NCI-H2171 (cell line): Measurements from ENCODE around the gene NIBAN1.
"Not testable (repeated sequence)": the region's sequence is repeated elsewhere in the genome, so short reads cannot be mapped to it uniquely, and the experiment has no call there.

Source experiments
- DNase-seq: peaks from one replicate; lab custom pipeline; 2025; lab: John Stamatoyannopoulos, UW

The NIBAN1 gene

GRCh38 chr1:184973272-184974055, 844 bp downstream of the NIBAN1 start:
- DNase-seq: peak; percentile 15

GRCh38 chr1:184972315-184973055, 1.8 kb downstream of the NIBAN1 start:
- no peak for DNase-seq

- DNase-seq: no peak
Observed at GRCh38 chr1:184971522-184972265, 2.6 kb downstream of the NIBAN1 start.

GRCh38 chr1:184970691-184971161, 3.6 kb downstream of the NIBAN1 start:
- DNase-seq: no peak

GRCh38 chr1:184966989-184967388, 7.3 kb downstream of the NIBAN1 start:
- DNase-seq: no peak

GRCh38 chr1:184965944-184966860, 8.1 kb downstream of the NIBAN1 start:
- no peak for DNase-seq

- DNase-seq: no peak
Observed at GRCh38 chr1:184965439-184965838, 8.9 kb downstream of the NIBAN1 start.

- no peak for DNase-seq
Observed at GRCh38 chr1:184959626-184960025, 14.7 kb downstream of the NIBAN1 start.

- no peak for DNase-seq
Observed at GRCh38 chr1:184958554-184959353, 15.6 kb downstream of the NIBAN1 start.

GRCh38 chr1:184957901-184958300, 16.4 kb downstream of the NIBAN1 start:
- DNase-seq: not testable (repeated sequence)

- no peak for DNase-seq
Observed at GRCh38 chr1:184956999-184957700, 17.2 kb downstream of the NIBAN1 start.

GRCh38 chr1:184954232-184954995, 19.9 kb downstream of the NIBAN1 start:
- no peak for DNase-seq

GRCh38 chr1:184953600-184954219, 20.6 kb downstream of the NIBAN1 start:
- no peak for DNase-seq

GRCh38 chr1:184952428-184952827, 21.9 kb downstream of the NIBAN1 start:
- DNase-seq: no peak

- no peak for DNase-seq
Observed at GRCh38 chr1:184951788-184952187, 22.5 kb downstream of the NIBAN1 start.

GRCh38 chr1:184950906-184951305, 23.4 kb downstream of the NIBAN1 start:
- DNase-seq: no peak

- no peak for DNase-seq
Observed at GRCh38 chr1:184950227-184950626, 24.1 kb downstream of the NIBAN1 start.

GRCh38 chr1:184947497-184948256, 26.6 kb downstream of the NIBAN1 start:
- peak; percentile 32 for DNase-seq
